Stimulated activated CD8-positive, alpha-beta memory T cell treated with anti-CD3 and anti-CD28 coated beads, Interleukin-12 subunit alpha, Interleukin-12 subunit beta, amount 100 ng/mL, for 4 hours (primary cell): Measurements from ENCODE around the gene CACNG3.
"Not testable (repeated sequence)": the region's sequence is repeated elsewhere in the genome, so short reads cannot be mapped to it uniquely, and the experiment has no call there.

Experiments used
- DNase-seq: peaks from one replicate; pipeline ENCODE4 v3.0.0-alpha.2; 2020; ENCODE audit warnings: low read depth

The CACNG3 gene

DNA sequence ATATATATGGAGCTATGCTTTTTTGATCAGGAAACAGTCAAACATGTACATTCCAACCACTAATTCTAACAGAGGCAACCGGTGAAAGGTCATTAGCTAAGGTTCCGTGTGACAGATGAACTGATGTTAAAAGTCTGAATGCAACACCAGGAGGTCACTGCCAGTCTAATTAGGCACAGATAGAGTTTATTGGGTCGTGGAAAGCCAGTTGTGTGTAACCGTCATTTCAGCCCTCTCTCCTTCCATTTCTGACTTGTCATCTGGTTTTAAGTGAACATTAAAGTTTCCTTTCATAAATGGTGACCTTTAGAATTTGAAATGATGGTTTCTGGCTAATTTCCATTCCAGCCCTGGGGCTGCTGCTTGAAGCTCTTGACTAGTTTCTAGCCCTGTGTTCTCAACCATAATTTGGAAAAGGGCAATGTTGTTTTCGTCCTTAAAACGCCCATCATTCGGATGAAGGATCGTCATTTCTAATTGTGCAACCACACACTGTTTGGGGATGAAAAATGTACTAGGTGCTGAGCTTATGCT lies 23.9 kb downstream of the CACNG3 start:
- no peak for DNase-seq

DNA sequence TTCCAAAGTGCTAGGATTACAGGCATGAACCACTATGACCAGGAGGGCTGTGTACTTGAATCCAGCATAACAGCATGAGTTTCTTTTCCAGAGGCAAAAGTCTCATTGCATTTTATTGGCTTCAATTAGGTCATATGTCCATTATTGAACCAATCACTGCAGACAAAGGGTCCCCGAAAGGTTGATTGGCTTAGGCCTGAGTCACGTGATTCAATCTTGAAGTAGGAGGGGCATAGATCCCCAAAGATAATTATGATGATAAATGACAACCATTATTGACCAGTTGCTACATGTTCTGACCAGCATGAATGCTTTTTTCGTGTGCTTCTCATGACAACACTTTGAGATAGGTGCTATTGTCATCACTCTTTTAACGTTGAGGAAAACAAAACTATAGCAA lies 25.3 kb downstream of the CACNG3 start:
- no peak for DNase-seq

GRCh38 chr16:24282141-24282540 lies 26.0 kb downstream of the CACNG3 start:
- DNase-seq: no peak

GRCh38 chr16:24286741-24287405 lies 30.7 kb downstream of the CACNG3 start:
- DNase-seq: no peak

GRCh38 chr16:24288516-24288915 lies 32.4 kb downstream of the CACNG3 start:
- DNase-seq: no peak

- DNase-seq: no peak
Observed at GRCh38 chr16:24289166-24289700, 33.1 kb downstream of the CACNG3 start.

- DNase-seq: no peak
Observed at GRCh38 chr16:24291932-24292331, 35.8 kb downstream of the CACNG3 start.

DNA sequence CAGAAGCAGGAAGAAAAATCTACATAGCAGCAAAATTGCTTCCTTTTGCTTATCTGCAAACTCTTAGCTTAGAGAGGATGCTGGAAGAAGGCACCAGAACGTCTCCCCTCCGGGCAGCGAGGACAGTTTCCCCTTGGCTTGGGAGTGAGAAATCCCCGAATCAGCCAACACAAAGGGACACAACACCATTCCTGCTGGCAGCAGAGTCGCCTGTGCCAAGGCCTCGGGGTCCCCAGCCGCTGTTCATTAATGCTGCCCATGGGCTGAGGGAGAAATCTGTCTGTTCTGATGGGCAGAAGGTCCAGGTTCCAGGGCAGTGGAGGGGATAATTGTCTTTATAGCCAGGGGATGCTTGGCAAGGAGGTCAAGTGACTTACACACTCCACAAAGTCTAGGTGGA lies 38.0 kb downstream of the CACNG3 start:
- no peak for DNase-seq

GRCh38 chr16:24297375-24297774 lies 41.2 kb downstream of the CACNG3 start:
- DNase-seq: no peak

GRCh38 chr16:24298548-24299167 lies 42.5 kb downstream of the CACNG3 start:
- DNase-seq: no peak

DNA sequence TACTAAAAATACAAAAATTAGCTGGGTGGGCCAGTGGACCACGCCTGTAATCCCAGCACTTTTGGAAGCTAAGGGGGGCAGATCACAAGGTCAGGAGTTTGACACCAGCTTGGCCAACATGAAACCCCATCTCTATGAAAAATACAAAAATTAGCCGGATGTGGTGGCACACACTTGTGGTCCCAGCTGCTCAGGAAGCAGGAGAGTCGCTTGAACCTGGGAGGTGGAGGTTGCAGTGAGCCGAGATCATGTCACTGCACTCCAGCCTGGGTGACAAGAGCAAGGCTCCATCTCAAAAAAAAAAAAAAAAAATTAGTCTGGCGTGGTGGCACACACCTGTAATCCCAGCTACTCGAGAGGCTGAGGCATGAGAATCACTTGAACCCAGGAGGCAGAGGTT lies 44.6 kb downstream of the CACNG3 start:
- not testable (repeated sequence) for DNase-seq

DNA sequence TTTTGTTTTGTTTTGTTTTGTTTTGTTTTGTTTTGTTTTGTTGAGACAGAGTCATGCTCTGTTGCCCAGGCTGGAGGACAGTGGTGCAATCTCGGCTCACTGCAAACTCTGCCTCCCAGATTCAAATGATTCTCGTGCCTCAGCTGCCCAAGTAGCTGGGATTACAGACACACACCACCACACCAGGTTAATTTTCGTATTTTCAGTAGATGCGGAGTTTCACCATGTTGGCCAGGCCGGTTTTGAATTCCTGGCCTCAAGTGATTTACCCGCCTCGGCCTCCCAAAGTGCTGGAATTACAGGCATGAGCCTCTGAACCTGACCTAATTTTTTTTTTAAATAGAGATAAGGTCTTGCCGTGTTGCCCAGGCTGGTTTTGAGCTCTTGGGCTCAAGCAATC lies 46.5 kb downstream of the CACNG3 start:
- DNase-seq: no peak

- DNase-seq: no peak
Observed at GRCh38 chr16:24308200-24308599, 52.1 kb downstream of the CACNG3 start.

- no peak for DNase-seq
Observed at GRCh38 chr16:24309258-24310142, 53.4 kb downstream of the CACNG3 start.

DNA sequence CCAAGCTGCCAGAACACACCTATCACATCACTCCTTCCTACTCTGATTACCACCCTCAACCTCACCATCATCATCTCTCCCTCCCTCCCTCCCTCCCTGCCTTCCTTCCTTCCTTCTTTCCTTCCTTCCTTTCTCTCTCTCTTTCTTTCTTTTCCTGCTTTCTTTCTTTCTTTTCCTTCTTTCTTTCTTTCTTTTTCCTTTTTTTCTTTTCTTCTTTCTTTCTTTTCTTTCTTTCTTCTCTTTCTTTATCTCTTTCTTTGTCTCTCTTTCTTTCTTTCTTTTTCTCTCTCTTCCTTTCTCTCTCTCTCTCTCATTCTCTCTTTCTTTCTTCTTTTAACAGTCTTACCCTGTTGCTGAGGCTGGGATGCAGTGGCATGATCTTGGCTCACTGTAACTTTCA lies 59.2 kb downstream of the CACNG3 start:
- DNase-seq: no peak

GRCh38 chr16:24318680-24319079 lies 62.5 kb downstream of the CACNG3 start:
- DNase-seq: no peak

GRCh38 chr16:24319126-24319814 lies 63.1 kb downstream of the CACNG3 start:
- DNase-seq: no peak

DNA sequence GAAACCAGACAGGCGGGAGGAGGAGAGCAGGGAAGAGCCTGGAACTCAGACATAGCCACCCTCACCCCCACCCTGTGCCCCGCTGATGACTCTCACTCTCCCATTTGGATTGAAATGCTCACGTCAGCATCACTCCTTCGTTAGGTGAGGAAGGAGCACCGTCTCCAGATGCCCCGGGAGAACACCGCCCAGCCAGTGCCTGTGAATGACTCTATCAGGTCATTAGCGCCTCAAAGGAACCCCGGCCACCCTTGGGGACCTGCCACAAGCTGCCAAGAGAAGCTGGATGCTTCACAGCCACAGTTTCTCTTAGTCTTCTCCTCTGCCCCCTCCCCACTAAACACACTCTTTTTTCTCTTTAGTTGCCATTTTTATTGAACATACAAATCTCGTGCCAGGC lies 66.0 kb downstream of the CACNG3 start:
- no peak for DNase-seq

DNA sequence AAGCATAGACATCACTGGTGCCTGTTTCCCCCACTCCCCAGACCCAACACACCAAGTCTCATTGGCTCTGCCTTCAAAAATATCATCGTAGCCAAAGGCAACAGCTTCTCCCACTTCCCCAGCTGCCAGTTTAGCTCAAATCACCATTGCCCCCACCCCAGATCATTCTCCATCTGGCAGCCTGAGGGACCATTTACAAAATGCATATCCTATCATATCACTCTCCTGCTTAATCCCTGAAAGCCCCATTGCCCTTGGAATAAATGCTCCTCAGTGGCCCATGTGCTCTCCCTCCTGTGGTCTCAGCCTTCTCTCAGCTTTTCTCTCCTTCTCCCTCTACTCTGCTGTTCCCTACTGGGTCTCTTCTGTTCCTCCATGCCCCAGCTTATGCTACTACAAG lies 68.3 kb downstream of the CACNG3 start:
- DNase-seq: no peak

GRCh38 chr16:24328835-24329452 lies 72.8 kb downstream of the CACNG3 start:
- DNase-seq: no peak

- no peak for DNase-seq
Observed at GRCh38 chr16:24332178-24332577, 76.0 kb downstream of the CACNG3 start.
